ENCODE results near the gene DCX.

DCX gene

GRCh38 chrX:111411983-111412382 lies at the start of gene DCX:
Gene DCX, minus strand, starts transcription at chrX:111412192. Its CDS starts 1,794 bp downstream, at chrX:111410398.
- DNase-seq = no peak

- DNase-seq = no peak
These were observed 48.6 kb upstream of the DCX start for GRCh38 chrX:111460607-111461006.

GRCh38 chrX:111447298-111447697 lies 35.3 kb upstream of the DCX start:
- no peak for DNase-seq

- no peak for DNase-seq
These were observed 33.5 kb upstream of the DCX start for GRCh38 chrX:111445485-111445884.

- no peak for DNase-seq
These were observed 32.9 kb upstream of the DCX start for GRCh38 chrX:111444881-111445280.

GRCh38 chrX:111443946-111444345 lies 32.0 kb upstream of the DCX start:
- DNase-seq = no peak

GRCh38 chrX:111442791-111443190 lies 30.8 kb upstream of the DCX start:
- DNase-seq = no peak

GRCh38 chrX:111435469-111435868 lies 23.5 kb upstream of the DCX start:
- DNase-seq = no peak

GRCh38 chrX:111431001-111431400 lies 19.0 kb upstream of the DCX start:
- no peak for DNase-seq

- no peak for DNase-seq
These were observed 435 bp downstream of the DCX start for GRCh38 chrX:111411557-111411956.

GRCh38 chrX:111410590-111411078 lies 1.4 kb downstream of the DCX start:
- no peak for DNase-seq

- DNase-seq = no peak
These were observed 2.7 kb downstream of the DCX start for GRCh38 chrX:111409326-111409725.

GRCh38 chrX:111407948-111408347 lies 4.0 kb downstream of the DCX start:
- DNase-seq = no peak

- DNase-seq = no peak
These were observed 9.6 kb downstream of the DCX start for GRCh38 chrX:111402344-111402743.

GRCh38 chrX:111395149-111395548 lies 16.8 kb downstream of the DCX start:
- DNase-seq = no peak

GRCh38 chrX:111394569-111394968 lies 17.4 kb downstream of the DCX start:
- no peak for DNase-seq

GRCh38 chrX:111387470-111388070 lies 24.4 kb downstream of the DCX start:
- DNase-seq = no peak

- no peak for DNase-seq
These were observed 25.3 kb downstream of the DCX start for GRCh38 chrX:111386615-111387233.

GRCh38 chrX:111386077-111386476 lies 25.9 kb downstream of the DCX start:
- no peak for DNase-seq

- no peak for DNase-seq
These were observed 29.7 kb downstream of the DCX start for GRCh38 chrX:111382277-111382676.

GRCh38 chrX:111376897-111377578 lies 35.0 kb downstream of the DCX start:
- DNase-seq = no peak

- DNase-seq = no peak
These were observed 35.5 kb downstream of the DCX start for GRCh38 chrX:111376486-111376885.

GRCh38 chrX:111375747-111376146 lies 36.2 kb downstream of the DCX start:
- no peak for DNase-seq

- no peak for DNase-seq
These were observed 39.9 kb downstream of the DCX start for GRCh38 chrX:111372086-111372485.

Data from activated CD8-positive, alpha-beta memory T cell treated with anti-CD3 and anti-CD28 coated beads, Interleukin-2, amount 50 U/mL, for 48 hours (primary cell).